GM12891 (cell line): ENCODE measurements around the gene SDK1.

Experiments used
- POLR2A ChIP-seq: IDR thresholded peaks from 2 replicates; pipeline ENCODE4 v1.6.1; 2011; ENCODE audit warnings: low read depth, low read length, control low read depth
- TAF1 ChIP-seq: IDR thresholded peaks from 2 replicates; pipeline ENCODE4 v1.6.1; 2011; ENCODE audit warnings: low read depth, low read length, control low read depth

DNA sequence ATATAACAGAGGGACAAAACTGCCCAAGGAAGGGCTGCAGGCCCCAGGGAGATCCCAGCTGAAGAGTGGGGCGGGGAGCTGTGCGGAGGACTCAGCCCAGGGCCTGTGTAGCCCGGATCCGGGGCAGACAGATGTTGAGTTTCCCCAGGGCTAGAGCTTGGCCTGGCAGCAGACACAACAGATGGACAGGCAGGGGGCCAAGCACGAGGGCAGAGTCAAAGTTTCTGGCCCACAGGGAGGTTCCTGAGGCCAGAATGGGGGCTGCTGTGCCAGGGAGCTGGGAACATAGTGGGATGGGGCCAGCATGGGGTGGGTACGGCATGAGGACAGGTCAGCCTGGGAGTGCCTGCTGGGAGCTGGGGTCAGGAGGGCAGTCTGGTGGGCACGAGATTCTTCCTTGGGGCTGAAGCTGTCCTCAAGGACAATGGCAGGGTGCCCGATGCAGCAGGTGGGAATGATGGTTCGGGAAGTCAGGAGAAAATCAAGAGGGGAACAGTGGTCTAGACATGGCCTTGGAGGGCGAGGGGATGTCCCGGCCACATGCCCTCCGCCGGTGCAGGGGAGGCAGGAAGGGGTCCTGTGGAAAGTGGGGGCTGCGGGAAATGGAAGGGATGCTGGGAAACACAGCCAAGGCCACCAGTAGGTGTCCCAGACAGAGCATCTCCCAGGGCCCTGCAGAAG is 862.0 kb downstream of the SDK1 start:
- TF ChIP-seq POLR2A = no peak
- no peak for TF ChIP-seq TAF1
